GM20431 (cell line): ENCODE results near the gene MLEC.
"Not testable (repeated sequence)": the region's sequence is repeated elsewhere in the genome, so short reads cannot be mapped to it uniquely, and the experiment has no call there.

ENCODE experiments used
- in situ Hi-C: fragments of 300-500 bp; cut with MseI, MboI; formaldehyde crosslinking; loops from one replicate; pipeline ENCODE4 v1.15.0; 2020; ENCODE audit warnings: low sequenced_read_pairs; ENCODE audit not compliant: unreplicated experiment

Gene MLEC

DNA sequence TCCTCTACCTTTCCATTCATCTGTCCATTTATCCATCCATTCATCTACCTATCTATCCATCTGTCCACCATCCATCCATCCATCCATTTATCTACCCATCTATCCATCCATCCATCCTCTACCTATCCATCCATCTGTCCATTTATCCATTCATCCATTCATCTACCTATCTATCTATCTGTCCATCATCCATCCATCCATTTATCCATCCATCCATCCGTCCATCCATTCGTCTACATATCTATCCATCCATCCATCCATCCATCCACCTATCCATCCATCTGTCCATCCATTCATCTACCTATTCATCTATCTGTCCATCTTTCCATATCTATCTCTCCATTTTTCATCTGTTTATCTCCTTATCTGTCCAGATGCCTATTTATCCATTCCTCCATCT lies 25.5 kb upstream of the MLEC start:
- in situ Hi-C loops: no loop called here

DNA sequence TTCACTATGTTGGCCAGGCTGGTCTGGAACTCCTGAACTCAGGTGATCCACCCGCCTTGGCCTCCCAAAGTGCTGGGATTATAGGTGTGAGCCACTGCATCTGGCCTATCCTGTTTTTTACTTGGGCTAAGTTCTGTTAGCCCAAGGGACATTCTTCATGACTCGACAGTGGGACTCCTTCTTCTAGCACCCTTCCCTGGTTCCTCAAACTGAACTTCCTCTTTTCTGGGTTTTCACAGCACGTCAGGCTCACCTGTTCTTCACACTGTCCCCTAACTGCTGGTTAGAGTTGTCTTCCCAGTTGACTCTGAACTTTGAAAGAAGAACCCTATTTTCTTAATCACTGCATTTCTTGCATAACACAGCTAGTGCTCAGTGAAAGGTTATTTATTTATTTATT lies 24.1 kb upstream of the MLEC start:
- in situ Hi-C loops: no loop called here

DNA sequence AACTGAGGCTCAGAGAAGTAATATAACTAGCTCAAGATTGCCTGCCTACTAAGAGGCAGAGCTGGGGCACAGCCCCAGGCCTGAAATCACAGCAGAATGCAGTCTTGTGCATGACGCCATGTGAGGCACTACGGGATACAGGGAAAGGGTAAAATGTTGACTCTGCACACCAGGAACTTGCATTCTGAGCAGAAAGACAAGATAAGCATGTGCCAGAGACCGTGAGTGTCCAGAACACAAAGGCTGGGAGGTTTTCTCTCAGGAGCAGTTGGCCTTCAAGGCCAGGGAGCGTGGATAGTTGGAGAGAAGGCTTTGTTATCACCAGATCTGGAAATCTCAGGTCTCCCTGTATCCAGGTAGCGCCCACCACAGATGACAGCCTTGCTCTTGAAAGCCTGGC lies 23.2 kb upstream of the MLEC start:
- in situ Hi-C loops: no loop called here

DNA sequence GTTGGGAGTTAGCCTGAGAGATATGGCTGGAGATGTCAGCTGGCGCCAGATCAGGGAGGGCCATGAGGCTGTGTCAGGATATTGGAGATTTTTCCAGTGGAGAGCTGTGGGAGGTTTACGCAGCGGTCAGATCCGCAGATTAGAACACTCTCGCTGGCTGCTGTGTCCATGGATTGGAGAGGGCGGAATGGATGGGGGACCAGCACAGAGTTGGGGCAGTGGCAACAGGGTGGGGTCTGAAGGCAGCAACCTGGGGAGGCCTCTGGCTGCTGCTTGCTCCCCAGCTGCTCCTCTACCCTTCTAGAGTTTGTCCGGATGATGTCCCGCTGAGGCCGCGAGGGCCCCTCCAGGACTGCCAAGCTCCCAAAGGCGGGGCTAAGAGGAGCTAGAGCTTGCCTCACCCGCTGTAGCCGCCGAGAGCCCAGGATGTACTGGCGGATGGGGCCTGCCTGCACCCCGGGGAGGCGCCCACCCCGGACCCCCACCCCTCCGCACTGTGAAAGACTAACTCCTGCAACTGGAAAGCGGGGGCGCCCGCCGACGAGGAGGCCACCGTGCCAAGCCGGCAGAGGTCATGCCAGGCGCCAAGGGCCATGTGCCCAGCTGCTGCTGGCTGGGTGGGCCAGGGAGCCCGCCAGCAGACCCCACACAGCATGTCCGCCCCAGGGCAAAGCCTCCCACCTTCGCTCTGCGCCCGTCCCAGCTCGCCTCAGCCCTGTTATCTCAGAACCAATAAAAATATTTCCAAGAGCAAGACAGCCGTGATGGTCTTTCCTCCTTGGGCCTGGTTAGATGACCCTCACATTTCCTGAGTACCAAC lies 20.2 kb upstream of the MLEC start:
- in situ Hi-C loops: no loop called here

DNA sequence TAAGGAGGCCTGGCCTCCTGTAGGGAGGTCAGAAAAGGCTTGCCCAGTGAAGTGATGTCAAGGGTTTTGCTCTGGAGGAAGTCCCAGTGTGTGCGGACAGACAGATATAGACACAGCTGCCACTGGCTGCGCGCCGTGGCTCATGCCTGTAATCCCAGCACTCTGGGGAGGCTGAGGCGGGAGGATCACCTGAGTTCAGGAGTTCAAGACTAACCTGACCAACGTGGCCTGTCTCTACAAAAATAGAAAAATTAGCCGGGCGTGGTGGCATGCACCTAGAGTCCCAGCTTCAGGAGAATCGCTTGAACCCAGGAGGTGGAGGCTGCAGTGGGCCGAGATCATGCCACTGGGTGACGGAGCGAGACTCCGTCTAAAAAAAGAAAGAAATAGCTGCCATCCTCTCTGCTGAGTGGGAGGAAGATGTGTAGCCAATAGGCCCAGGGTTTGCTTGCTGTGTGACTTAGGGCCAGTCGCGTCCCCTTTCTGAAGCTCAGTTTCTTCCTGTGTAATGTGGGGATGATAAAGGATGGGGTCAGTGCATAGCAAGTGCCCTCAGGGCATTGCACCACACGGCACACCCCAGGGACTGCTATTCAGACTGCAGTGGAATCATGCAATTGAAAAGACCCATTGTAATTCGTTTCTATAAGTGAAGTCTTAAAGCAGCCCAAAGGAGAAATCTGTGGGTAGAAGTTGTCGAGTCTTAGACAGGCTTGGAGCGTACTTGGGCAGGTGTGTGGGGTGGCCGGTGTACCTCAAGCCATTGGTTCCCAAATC lies 18.7 kb upstream of the MLEC start:
- in situ Hi-C loops: no loop called here

DNA sequence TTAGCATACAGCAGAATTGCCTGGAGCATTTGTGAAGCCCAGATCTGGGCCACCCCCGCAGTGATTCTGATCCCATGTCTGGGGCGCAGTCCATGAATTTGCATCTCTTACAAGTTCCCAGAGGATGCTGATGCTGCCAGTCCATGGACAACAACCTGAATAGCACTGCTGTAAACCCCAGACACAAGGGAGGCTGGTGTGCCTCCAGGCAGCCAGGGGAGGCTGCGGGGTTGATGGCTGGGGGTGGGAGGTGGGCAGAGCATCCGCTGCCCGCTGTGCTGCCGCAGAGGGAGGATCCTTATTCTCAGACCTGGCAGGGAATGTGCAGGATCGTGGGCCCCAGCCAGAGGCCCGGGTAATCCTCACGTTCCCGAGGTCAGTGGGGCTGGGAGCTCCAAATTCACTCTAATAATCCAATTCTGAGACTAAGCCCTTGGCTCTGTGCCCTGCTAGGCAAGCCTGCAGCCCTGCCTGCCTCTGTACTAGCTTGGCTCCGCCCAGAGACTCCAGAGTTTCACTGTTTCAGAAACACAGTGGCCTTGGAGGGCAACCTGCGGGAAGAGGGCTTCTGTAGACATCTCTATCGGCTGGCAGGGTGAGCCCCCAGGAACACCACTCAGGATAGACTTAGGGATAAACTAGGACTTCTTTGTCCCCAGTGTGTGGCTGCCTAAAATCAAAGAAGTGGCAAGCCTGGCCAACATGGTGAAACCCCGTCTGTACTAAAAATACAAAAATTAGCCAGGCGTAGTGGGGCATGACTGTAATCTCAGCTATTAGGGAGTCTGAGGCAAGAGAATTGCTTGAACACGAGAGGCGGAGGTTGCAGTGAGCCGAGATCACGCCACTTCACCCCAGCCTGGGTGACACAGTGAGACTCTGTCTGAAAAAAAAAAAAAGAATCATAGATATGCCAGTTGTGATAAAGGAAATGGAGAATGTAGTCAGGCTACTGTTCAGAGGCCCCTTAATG lies 17.8 kb upstream of the MLEC start:
- in situ Hi-C loops: no loop called here

DNA sequence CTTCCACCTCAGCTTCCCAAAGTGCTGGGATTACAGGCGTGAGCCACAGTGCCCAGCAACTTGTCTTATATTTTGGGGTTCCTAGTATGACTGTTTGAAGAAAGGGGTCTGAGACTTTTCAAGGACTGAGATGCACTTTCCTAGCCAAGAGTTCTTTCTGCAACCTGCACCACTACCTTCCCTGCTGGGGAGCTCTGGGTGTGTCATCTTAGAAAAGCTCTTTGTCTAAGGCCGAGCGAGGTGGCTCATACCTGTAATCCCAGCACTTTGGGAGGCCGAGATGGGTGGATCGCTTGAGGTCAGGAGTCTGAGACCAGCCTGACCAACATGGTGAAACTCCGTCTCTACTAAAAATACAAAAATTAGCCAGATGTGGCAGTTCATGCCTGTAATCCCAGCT lies 16.7 kb upstream of the MLEC start:
- in situ Hi-C loops: not testable (repeated sequence)

DNA sequence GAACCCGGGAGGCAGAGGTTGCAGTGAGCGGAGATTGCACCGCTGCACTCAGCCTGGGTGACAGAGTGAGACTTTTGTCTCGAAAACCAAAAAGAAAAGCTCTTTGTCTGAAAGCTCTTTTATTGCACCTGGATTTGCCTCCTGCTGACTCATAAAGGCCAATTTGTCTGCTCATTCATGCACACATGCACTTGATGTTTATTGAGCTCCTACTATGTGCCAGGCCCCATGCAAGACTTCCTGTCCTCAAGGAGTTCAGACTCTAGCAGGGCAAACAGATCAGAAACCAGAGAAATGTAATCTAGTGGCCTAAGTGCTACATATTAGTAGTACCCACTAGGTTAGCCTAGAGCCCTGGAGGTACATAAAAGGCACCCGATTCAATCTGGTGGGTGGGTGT lies 16.3 kb upstream of the MLEC start:
- in situ Hi-C loops: no loop called here

DNA sequence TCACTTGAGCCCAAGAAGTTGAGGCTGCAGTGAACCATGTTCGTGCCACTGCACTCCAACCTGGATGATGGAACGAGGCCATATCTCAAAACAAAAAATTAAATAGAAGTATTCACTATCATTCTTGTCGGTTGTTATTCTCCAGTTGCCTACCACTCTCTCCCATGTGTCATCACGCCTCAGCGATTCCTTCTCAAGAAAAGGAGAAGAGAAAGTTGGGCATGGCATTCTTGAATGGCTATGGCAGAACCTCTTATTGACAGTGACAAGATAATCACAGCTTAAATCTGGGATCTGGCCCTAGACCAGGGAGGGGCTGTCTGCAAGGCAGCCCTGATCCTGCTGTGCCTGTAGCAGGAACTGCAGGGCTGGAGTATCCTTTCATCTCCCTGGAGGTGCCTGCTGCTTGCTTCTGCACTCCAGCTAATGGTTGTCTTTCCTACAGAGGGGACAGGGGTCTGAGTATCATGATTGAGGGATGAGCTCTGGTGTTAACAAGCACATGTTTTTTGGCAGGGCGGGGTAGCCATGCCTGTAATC lies 12.8 kb upstream of the MLEC start:
- in situ Hi-C loops: no loop called here

DNA sequence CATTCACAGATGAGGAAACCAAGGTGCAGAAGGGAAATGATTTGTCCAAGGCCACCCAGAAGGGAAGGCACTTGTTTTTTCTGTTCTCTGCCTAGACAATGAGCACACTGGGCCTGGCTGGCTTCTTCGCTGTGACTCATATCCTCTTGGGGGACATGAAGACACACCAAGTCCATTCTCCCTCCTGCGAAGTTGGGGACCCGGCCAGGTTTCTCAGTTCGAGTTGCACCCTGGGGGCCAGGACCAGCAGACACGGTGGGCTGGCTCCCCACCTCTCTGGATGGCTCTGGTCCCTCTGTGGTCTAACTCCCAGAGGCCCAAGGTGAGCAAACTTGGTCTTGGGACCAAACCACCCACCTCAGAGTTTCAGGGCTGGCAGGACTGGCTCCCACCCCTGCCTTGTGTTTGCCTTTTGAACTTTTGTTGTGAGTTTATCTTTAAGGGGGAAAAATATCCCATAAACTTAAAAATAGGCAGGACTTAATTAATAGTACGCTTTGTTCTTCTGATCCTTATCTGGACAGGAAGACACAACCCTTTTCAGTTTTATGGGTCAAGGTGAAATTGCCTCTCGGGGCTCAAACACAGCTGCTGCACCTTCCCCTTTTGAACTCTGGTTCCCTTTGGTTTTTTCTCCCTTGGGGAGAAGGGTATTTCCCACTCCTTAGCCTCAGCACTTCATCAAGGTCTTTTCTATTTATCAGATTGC lies 9.0 kb upstream of the MLEC start:
- in situ Hi-C loops: no loop called here

DNA sequence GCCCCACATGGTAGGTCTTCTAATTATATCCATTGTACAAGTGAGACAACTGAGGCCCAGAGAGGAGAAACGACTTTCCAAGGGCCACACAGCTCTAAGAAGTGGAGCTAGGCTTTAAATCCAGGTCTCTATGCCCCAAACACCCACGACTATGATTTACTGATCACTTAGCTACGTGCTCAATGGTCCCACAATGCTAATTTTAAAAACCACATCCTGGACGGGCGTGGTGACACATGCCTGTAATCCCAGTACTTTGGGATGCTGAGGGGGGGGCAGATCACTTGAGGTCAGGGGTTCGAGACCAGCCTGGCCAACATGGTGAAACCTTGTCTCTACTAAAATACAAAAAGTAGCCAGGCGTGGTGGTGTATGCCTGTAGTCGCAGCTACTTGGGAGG lies 8.4 kb upstream of the MLEC start:
- in situ Hi-C loops: no loop called here

DNA sequence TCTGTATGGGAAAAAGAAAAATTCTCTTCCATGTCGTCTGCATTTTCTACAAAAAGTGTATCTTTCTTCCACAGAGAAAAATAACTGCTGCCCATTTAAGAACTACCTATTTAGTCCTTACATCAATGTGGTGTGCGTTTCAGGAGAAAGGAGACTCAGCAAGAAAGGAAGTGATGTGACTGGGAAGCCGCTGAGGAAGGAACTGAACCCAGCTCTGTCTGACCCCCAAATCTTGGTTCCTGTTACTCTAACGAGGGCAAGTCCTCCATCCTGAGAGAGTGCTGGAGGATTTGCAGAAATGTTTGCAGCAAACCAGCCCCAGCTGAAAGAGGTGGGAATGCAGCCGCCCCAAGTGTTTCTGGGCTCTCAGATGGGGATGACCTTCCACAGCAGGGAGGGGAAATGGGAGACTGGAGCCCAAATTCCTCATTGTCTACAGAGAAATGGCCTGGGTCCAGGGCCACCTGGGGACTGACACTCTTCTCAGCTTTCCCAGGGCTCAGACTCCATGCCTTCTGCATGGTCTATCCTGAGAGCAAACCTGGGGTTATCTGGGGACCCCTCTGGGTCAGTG lies 6.7 kb upstream of the MLEC start:
- in situ Hi-C loops: no loop called here

DNA sequence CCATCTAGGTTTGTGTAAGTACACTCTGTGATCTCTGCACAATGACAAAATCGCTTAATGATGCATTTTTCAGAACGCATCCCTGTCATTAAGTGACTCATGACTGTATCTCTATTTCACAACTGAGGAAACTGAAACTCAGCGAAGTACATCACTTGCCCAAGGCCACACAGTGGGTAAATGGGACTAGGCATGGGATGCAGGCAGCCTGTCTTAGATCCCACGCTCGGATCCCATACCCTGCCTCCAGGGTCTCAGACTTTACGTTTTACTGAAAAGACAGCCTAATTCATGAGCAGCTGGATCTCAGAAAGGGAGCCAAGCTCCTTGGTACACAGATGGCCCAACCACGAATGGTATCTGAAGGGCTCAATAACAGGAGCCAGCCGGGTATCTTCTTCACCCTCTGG lies 2.4 kb upstream of the MLEC start:
- in situ Hi-C loops: no loop called here

DNA sequence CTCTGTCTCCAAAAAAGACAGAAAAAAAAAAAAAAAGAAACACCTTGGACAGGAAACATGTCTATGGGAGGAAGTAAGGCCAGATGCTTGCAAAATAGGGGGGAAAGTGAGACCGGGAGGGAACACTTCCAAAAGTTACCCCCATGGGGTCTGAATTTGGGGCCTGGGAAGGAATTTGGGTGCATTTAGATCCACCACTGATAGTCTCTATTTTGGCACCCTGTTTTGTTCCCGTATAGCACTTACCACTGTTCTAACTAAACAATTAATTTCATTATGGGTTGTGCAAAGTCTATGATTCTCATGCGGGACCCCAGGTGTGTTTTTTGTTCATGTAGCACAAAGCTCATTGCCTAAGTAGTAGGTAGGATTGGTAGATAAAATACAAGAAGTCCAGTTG lies 1.4 kb upstream of the MLEC start:
- in situ Hi-C loops: no loop called here

DNA sequence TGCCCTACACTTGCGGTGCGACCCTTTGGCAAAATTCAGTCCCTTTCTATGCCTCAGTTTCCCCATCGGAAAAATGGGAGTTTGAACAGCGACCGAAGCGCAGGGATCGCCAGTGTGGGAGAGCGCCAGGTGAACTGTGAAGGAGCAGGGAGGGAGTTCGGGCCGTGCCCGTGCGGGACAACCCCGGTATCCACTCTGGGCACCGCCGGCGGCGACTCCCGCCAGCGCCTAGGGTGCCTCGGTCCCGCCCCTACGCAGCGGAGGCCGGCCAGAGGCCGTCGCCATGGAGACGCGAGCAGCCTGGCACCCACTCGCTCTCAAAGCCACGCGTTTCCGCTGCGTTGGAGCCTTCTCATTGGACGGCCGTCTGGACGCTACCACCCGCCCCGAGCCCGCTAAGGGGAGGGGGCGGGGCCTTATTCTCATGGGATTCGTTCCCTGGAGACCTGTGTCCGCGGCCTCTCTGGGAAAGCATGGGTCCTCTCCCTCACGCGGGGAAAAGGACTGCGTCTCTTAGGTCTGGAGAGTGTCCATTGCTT lies 729 bp upstream of the MLEC start:
- in situ Hi-C loops: no loop called here

DNA sequence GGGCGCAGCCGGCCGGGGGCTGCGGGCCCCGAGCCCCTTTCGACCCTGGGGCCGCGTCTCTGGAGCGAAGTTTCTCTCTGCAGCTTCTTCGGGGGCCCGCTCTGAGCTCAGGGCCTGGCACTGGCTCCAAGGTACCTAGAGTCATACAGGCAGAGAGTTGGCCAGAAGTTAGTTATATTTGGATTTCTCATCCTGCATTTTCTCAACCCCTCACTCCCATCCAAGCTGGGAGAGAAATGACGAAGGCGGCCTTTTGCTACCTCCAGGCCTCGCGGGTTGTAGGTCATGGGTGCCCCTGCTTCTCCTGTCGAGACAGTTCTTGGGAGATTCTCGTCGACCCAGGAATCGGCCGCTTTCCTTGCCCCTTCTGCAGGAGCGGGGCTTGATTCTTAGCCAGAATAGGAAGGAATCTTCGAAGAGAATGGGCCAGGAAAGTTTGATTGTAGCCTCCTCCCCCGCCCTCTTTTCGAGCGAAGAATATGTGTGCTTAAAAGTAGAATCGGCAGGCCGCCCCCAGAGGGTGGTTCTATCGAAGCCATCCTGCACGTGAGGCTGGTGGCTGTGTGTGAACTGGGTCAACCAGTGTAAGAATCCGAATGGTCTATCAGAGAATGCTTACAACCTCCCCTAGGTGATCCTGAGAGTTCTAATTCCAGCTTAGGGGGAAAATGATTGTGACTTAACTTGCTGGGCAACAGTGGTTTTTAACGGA lies 785 bp downstream of the MLEC start:
- in situ Hi-C loops: no loop called here

DNA sequence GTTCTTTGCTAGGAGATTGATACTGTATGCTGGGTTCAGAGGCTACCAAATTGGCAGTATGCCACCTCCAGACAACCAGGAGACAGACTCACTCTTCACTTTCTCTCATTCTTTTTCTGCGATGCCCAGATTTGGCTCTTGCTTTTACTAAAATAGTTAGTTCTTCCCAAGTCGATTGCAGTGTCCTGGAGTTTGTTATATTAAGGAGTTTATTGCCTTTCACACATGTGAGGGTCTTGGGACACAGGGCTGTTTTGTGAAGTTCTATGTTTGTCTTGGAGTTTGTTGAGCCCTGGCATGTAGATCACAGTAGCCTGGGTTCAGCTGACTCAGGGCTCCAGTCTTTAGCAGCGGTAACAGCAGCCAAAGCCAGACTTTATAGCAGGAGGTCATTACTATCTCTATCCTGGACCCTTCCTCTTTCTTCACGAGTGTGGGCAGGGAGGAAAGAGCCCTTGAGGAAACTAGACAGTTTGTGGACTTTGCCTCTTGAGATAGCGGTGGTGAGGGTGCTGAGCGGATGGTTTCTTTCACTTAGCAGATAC lies 1.6 kb downstream of the MLEC start:
- in situ Hi-C loops: no loop called here

DNA sequence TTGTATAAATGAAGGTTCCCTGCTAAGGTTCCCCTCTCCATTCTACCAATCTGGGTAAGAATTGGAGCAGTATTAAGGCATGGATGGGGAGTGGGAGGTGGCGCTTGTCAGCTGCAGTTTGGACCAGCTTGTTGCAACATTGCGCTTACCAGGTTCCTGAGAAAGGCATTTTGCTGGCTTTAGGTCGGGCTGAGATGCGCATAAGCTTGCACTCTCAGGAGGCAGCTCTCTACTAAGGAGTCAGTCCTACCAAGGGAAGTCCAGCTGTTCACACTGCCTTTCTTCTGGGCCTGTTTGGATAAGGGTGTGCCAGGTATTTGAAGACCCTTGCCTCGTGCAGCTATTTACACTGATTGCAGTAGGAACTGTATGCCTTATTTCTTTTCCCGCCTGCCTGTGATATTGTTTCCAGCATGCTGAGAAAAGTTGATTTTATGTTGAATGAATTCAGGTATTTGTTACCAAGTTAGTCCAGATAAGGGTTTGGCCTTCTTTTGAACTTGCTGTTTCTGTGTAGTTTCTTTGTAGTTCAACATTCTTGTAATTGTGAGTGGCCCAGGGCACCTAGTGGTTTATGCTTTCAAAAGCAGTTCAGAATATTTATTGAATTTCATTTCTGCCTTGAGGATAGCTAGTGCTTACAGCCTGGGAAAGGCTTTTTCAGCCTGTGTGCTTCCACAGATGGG lies 2.6 kb downstream of the MLEC start:
- in situ Hi-C loops: no loop called here
